ENCODE data around the gene ZSCAN12. TPM values are rescaled to one million over a fixed set of nuclear protein-coding genes. Genes with fewer than 3 reads are reported as not detected.
A peak's percentile ranks its signal among the peaks of the same experiment; 100 is the strongest.

The ZSCAN12 gene
- total RNA-seq, 2 donors from 2014 or later = 3.0 to 4.9 TPM

GRCh38 chr6:28354688-28355554, 44.6 kb downstream of the ZSCAN12 start:
- H3K36me3 ChIP-seq (replicated peaks in 1 of 2; ENCODE audit: insufficient read depth in 1 of 2, low read depth in 2 of 2) = no peaks in the 10 kb centered on the region
- no peak overlapping the region for H3K4me3 ChIP-seq
- no peak for TF ChIP-seq POLR2A (IDR thresholded peaks at IDR 0.05)
- no peak for TF ChIP-seq CTCF (IDR thresholded peaks at IDR 0.05)
- WGBS, 2 donors = 79 to 84% methylated on average over 10 of the region's 10 CpGs
- intact Hi-C loops (cut with DNase I) = loop anchor here (10.0 kb wide), 1 partner anchor 220 kb away; no protein-coding TSS in a partner anchor
- no peak for ATAC-seq
- peaks cover 40% of the 10 kb centered on the region for H3K4me1 ChIP-seq
- DNase-seq = no peak
- no peaks in the 10 kb centered on the region for H3K27me3 ChIP-seq
- peak overlapping the region; percentile 84 to 94 (median 88) for H3K27ac ChIP-seq
- H3K9me3 ChIP-seq = no peaks in the 10 kb centered on the region

DNA sequence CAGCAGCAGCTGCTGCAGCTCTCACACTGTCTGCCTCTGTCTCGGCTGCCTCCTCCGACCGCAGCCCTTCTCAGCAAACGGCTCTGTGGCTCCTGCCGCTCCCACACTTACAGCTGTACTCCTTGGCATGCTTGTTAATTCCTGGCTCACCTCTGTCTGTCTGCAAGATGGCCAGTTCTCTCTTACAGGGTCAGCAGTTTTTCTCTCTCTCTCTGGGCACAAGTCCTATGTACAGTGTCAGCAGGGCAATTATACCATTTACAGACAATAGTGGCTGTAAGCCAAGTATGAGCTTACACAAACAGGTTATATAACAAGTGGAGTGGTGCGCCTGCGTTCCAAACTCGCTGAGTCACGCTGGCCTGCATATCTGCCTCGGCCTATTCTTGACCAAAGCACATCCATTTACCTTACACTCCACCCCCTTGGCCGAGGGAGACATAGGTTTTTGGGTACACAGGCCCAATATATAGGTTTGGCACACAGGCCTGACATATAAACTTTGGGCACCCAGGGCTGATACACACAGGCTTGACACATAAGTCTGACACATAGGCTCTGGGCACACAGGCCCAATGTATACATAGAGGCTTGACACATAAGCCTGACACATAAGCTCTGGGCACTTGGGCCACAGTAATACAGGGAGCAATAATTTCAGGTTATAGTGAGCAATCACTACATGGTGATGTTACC, 45.4 kb downstream of the ZSCAN12 start:
- TF ChIP-seq POLR2A (IDR thresholded peaks at IDR 0.05) (peak in 2 of 3 donors; percentile 52 to 57), CTCF (IDR thresholded peaks at IDR 0.05) (peak in 1 of 7 experiments; percentile 4)
- ATAC-seq (peak; percentile 61), DNase-seq (peak; percentile 62 to 90 (median 80))
- H3K36me3 ChIP-seq (replicated peaks in 1 of 2; ENCODE audit: insufficient read depth in 1 of 2, low read depth in 2 of 2) = no peaks in the 10 kb centered on the region
- no peaks in the 10 kb centered on the region for H3K27me3 ChIP-seq
- intact Hi-C loops (cut with DNase I) = loop anchor here (10.0 kb wide), 1 partner anchor 219 kb away; no protein-coding TSS in a partner anchor
- 52 to 58% methylated on average over 10 to 11 of the region's 11 CpGs for WGBS, 2 donors
- no peaks in the 10 kb centered on the region for H3K9me3 ChIP-seq
- H3K4me1 ChIP-seq = peaks cover 40% of the 10 kb centered on the region
- peak overlapping the region in 3 of 4 donors; percentile 84 to 94 (median 89) for H3K27ac ChIP-seq
- no peak overlapping the region for H3K4me3 ChIP-seq

GRCh38 chr6:28353356-28353755, 46.2 kb downstream of the ZSCAN12 start:
- 76 to 82% methylated on average over 3 of the region's 3 CpGs for WGBS, 2 donors
- ATAC-seq (no peak), DNase-seq (no peak)
- Histone ChIP-seq H3K4me3 (no peak overlapping the region), H3K4me1 (peaks cover 40% of the 10 kb centered on the region), H3K27ac (peak overlapping the region in 3 of 4 donors; percentile 84 to 94 (median 89)), H3K36me3 (replicated peaks in 1 of 2; ENCODE audit: insufficient read depth in 1 of 2, low read depth in 2 of 2) (no peaks in the 10 kb centered on the region), H3K27me3 (no peaks in the 10 kb centered on the region), H3K9me3 (no peaks in the 10 kb centered on the region)
- TF ChIP-seq CTCF (IDR thresholded peaks at IDR 0.05) (no peak), POLR2A (IDR thresholded peaks at IDR 0.05) (no peak)
- intact Hi-C loops (cut with DNase I) = loop anchor here (10.0 kb wide), 1 partner anchor 219 kb away; no protein-coding TSS in a partner anchor

- no peaks in the 10 kb centered on the region for H3K9me3 ChIP-seq
- no peak overlapping the region for H3K4me3 ChIP-seq
- no peaks in the 10 kb centered on the region for H3K27me3 ChIP-seq
- TF ChIP-seq CTCF (IDR thresholded peaks at IDR 0.05) = no peak
- no peak for TF ChIP-seq POLR2A (IDR thresholded peaks at IDR 0.05)
- ATAC-seq = no peak
- DNase-seq = no peak
- intact Hi-C loops (cut with DNase I) = loop anchor here (10.0 kb wide), 1 partner anchor 217 kb away; no protein-coding TSS in a partner anchor
- 29 to 53% methylated on average over 2 of the region's 2 CpGs for WGBS, 2 donors
- no peaks in the 10 kb centered on the region for H3K36me3 ChIP-seq (replicated peaks in 1 of 2; ENCODE audit: insufficient read depth in 1 of 2, low read depth in 2 of 2)
- H3K27ac ChIP-seq = no peak overlapping the region
- peaks cover 38% of the 10 kb centered on the region for H3K4me1 ChIP-seq
Measured at GRCh38 chr6:28351493-28351925, 48.0 kb downstream of the ZSCAN12 start.

All from body of pancreas (tissue), 4 donors.